ENCODE data around the gene ABI3BP.

DNA sequence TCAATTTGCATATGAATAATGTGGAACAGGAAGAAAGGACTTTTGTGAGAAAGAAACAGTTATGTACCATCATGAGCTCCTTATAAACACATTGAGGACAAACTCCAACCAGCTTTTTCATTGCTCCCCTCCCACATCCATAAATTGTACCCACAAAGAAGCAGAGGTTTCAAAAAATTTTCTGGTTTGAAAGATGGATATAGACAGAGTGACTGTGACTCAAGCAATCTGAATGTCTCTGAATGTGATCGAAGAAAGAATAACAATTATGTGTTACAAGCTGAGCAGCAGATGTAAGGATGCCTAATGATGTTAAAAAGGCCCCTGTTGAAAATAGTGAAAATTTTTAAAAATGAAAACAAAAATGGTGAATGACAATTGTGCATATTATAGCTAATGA lies 156.6 kb downstream of the ABI3BP start:
- TF ChIP-seq, protein P1, sequence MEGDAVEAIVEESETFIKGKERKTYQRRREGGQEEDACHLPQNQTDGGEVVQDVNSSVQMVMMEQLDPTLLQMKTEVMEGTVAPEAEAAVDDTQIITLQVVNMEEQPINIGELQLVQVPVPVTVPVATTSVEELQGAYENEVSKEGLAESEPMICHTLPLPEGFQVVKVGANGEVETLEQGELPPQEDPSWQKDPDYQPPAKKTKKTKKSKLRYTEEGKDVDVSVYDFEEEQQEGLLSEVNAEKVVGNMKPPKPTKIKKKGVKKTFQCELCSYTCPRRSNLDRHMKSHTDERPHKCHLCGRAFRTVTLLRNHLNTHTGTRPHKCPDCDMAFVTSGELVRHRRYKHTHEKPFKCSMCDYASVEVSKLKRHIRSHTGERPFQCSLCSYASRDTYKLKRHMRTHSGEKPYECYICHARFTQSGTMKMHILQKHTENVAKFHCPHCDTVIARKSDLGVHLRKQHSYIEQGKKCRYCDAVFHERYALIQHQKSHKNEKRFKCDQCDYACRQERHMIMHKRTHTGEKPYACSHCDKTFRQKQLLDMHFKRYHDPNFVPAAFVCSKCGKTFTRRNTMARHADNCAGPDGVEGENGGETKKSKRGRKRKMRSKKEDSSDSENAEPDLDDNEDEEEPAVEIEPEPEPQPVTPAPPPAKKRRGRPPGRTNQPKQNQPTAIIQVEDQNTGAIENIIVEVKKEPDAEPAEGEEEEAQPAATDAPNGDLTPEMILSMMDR (IDR thresholded peaks at IDR 0.05): no peak
- TF ChIP-seq POLR2A (IDR thresholded peaks at IDR 0.05) (no peak), POLR2AphosphoS5 (IDR thresholded peaks at IDR 0.05; ENCODE audit: insufficient read depth in 1 of 2, low read depth in 1 of 2) (no peak)

Measured in vagina (tissue), 2 donors.